ENCODE data around the gene TMF1.

Gene TMF1

DNA sequence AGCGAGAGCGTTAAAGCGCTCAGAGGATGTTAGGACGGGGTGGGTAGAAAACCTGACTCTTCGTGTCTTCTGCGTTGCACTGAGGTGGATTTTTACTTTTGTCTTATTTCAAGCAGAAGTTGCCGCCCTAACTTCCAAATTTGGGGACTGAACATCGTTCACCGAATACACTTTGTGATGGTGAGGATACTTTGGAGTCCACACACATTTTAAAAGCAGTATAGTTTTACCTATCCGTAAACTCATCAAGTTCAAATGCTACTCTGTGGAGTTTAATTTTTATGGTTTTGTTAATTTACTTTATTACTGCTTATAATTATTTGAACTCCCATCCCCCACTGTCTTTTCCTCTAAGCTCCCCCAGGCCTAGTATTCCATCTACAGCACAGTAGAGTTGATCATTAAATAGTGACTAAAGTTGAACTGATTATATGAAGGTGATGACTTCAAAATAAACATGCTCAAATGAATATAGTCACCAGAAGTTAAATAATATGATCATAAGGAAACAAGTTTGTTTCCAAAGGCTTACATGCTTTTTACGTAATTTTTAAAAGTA, 38.0 kb downstream of the TMF1 start:
- ATAC-seq = no peak
- TF ChIP-seq, protein P1, sequence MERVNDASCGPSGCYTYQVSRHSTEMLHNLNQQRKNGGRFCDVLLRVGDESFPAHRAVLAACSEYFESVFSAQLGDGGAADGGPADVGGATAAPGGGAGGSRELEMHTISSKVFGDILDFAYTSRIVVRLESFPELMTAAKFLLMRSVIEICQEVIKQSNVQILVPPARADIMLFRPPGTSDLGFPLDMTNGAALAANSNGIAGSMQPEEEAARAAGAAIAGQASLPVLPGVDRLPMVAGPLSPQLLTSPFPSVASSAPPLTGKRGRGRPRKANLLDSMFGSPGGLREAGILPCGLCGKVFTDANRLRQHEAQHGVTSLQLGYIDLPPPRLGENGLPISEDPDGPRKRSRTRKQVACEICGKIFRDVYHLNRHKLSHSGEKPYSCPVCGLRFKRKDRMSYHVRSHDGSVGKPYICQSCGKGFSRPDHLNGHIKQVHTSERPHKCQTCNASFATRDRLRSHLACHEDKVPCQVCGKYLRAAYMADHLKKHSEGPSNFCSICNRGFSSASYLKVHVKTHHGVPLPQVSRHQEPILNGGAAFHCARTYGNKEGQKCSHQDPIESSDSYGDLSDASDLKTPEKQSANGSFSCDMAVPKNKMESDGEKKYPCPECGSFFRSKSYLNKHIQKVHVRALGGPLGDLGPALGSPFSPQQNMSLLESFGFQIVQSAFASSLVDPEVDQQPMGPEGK (CRISPR knock-in tag; IDR thresholded peaks at IDR 0.05; ENCODE audit: borderline replicate concordance) = no peak
- 0 out of 2 replicates have a peak, but pooled peaks have one; percentile 21 for TF ChIP-seq SNAI2 (CRISPR knock-in tag; IDR thresholded peaks at IDR 0.05)

- peak; percentile 91 for ATAC-seq
- TF ChIP-seq, protein P1 (CRISPR knock-in tag; IDR thresholded peaks at IDR 0.05; ENCODE audit: borderline replicate concordance) = 0 out of 2 replicates have a peak, but pooled peaks have one; percentile 16
- no peak for TF ChIP-seq ZNF8 (CRISPR knock-in tag; IDR thresholded peaks at IDR 0.05)
- peak; percentile 41; the same call in 1 of the 2 replicates for TF ChIP-seq TSHZ2 (CRISPR knock-in tag; IDR thresholded peaks at IDR 0.05)
- no peak for TF ChIP-seq RARB (CRISPR knock-in tag; IDR thresholded peaks at IDR 0.05)
- TF ChIP-seq CSDC2 (CRISPR knock-in tag; IDR thresholded peaks at IDR 0.05) = 0 out of 2 replicates have a peak, but pooled peaks have one; percentile 36
These were observed 38.7 kb downstream of the TMF1 start, which contains the start of gene EOGT for GRCh38 chr3:69013253-69014021. EOGT (minus strand) TSS chr3:69013684; CDS start chr3:69009846, 3,838 bp downstream.

- ATAC-seq = peak; percentile 57
- TF ChIP-seq ZFP3 (CRISPR knock-in tag; IDR thresholded peaks at IDR 0.05) (no peak), TOX (CRISPR knock-in tag; IDR thresholded peaks at IDR 0.05; ENCODE audit: borderline replicate concordance) (no peak), ISL1 (CRISPR knock-in tag; IDR thresholded peaks at IDR 0.05) (no peak), ESRRG (CRISPR knock-in tag; IDR thresholded peaks at IDR 0.05) (no peak), CSDC2 (CRISPR knock-in tag; IDR thresholded peaks at IDR 0.05) (no peak), TSHZ2 (CRISPR knock-in tag; IDR thresholded peaks at IDR 0.05) (no peak), BACH2 (CRISPR knock-in tag; IDR thresholded peaks at IDR 0.05; ENCODE audit: borderline replicate concordance) (no peak), GLIS3 (CRISPR knock-in tag; IDR thresholded peaks at IDR 0.05) (no peak), ZC3H10 (CRISPR knock-in tag; IDR thresholded peaks at IDR 0.05) (no peak), ARNTL (CRISPR knock-in tag; IDR thresholded peaks at IDR 0.05; ENCODE audit: borderline replicate concordance, low read depth) (no peak), OSR1 (CRISPR knock-in tag; IDR thresholded peaks at IDR 0.05) (no peak), CSRNP3 (CRISPR knock-in tag; IDR thresholded peaks at IDR 0.05) (no peak)
These were observed 39.3 kb downstream of the TMF1 start for GRCh38 chr3:69012800-69013252.

Measured in SK-N-SH treated with all-trans-retinoic acid at 6 μM for 48 hours (cell line).